Measurements from ENCODE around the gene SEL1L. TPM values are rescaled to one million over a fixed set of nuclear protein-coding genes. Genes with fewer than 3 reads are reported as not detected.
A peak's percentile ranks its signal among the peaks of the same experiment; 100 is the strongest.

The SEL1L gene
- total RNA-seq, result 10 to 100 TPM; 46.4 to 55.4 TPM

DNA sequence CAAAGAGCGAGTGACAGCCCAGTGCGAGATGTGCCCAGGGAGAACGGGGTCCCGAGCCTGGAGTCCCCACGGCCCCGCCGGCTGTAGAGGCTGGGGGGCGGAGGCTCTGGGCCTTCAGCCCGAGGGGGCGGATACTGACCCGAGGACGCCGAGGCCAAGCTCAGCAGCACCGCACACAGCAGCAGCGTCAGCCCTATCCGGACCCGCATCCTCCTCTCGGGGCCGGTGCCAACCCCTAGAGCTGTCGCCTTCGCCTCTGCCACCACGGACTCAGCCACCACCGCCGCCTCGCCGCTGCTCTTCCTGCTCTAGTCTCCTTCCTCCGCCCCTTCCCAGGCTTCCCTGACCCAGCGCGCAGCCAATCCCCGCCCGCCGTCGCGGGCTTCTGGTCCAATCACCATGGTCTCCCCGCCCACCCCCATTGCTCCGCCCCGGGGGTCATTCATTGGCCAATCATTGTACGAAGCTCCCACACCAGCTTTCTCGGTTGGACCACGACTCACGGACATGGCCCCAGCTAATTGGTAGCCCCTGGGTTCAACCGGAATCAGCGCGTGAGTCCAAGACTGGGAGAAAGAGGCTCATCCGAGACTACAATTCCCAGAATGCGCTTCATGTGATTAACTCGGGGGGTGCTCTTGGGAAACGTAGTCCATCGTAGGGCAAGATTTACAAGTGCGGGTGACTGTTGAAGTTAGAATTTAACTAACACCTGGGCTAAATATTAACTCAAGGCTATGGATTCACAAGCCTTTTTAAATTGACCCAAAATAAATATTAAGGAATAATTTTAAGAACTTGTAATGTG lies at the start of gene SEL1L:
SEL1L (minus strand) TSS at position 318 of the 808 bp plus-strand sequence; CDS start at position 209, 109 bp downstream.
- POLR2A ChIA-PET, result interaction anchor here (0.9 to 1.9 kb wide), 3 partner anchors 10 to 66 kb away, joined by 4 to 6 read pairs (median 4); no protein-coding TSS in a partner anchor
- intact Hi-C loops (cut with micrococcal nuclease), result loop anchor here (5.0 kb wide), 1 partner anchor 61 kb away; no protein-coding TSS in a partner anchor
- DNase-seq, result peak; percentile 100
- TF ChIP-seq, protein P1, sequence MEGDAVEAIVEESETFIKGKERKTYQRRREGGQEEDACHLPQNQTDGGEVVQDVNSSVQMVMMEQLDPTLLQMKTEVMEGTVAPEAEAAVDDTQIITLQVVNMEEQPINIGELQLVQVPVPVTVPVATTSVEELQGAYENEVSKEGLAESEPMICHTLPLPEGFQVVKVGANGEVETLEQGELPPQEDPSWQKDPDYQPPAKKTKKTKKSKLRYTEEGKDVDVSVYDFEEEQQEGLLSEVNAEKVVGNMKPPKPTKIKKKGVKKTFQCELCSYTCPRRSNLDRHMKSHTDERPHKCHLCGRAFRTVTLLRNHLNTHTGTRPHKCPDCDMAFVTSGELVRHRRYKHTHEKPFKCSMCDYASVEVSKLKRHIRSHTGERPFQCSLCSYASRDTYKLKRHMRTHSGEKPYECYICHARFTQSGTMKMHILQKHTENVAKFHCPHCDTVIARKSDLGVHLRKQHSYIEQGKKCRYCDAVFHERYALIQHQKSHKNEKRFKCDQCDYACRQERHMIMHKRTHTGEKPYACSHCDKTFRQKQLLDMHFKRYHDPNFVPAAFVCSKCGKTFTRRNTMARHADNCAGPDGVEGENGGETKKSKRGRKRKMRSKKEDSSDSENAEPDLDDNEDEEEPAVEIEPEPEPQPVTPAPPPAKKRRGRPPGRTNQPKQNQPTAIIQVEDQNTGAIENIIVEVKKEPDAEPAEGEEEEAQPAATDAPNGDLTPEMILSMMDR (IDR thresholded peaks at IDR 0.05), result no peak
- CTCF ChIA-PET, result interaction anchor here (0.9 kb wide), 1 partner anchor 69 kb away, joined by 4 read pairs; no protein-coding TSS in a partner anchor
- ATAC-seq, result peak; percentile 97
- Mint-ChIP-seq H3K9me3 (no peaks in the 10 kb centered on the region), H3K4me3 (peak within 1 kb of the TSS; percentile 95), H3K27ac (peak within 1 kb of the TSS; percentile 85), H3K4me1 (ENCODE audit: low read depth) (peaks cover 51% of the 10 kb centered on the region), H3K36me3 (ENCODE audit: low read depth) (no peaks in the 10 kb centered on the region), H3K27me3 (no peaks in the 10 kb centered on the region)

DNA sequence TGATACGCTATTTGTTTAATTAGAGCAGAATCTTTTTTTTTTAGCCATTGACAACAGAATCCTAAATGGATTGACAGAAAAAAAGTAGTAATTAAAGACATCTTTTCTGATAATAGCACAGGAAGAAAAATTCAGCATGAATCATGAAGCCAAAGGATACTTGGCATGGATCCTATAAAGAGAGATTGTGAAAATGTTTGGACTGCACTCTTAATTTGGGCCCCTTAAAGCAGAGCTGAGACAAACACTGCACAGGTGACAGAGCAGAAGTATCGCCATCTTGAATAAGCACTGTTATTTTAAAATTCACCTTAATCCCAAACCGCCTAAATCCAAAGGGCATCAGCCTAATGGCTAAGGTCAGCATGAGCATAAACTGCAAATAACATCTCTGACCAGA lies 48.8 kb upstream of the SEL1L start:
- intact Hi-C loops (cut with micrococcal nuclease), result no loop called here
- Mint-ChIP-seq H3K9me3 (peaks cover 4% of the 10 kb centered on the region), H3K36me3 (ENCODE audit: low read depth) (no peaks in the 10 kb centered on the region), H3K27ac (no peak overlapping the region), H3K4me1 (ENCODE audit: low read depth) (no peaks in the 10 kb centered on the region), H3K4me3 (no peak overlapping the region), H3K27me3 (peaks cover 12% of the 10 kb centered on the region)
- no peak for DNase-seq
- POLR2A ChIA-PET, result no interaction called here
- CTCF ChIA-PET, result no interaction called here
- no peak for ATAC-seq
- TF ChIP-seq, protein P1 (IDR thresholded peaks at IDR 0.05), result no peak

DNA sequence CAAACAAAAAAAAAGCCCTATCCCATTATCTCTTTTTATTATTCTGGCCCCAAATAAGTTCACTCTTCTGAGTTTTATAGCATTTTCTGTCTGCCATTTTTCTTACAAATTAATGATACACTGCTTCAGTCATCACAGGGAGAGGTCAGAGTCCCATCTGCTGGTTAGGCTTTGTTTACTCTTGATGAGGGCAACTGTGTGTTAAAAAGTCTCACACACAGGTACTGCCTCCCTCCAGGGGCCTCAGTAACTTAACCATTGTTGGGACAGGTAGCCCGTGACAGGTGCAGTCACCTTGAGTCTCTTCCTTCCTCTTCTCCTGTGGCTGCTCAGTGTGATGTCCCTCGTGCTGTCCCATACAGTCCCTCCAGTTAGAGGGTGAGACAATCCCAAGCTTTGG lies 45.5 kb upstream of the SEL1L start:
- Mint-ChIP-seq H3K4me3 (no peak overlapping the region), H3K27ac (no peak overlapping the region), H3K27me3 (peaks cover 22% of the 10 kb centered on the region), H3K4me1 (ENCODE audit: low read depth) (no peaks in the 10 kb centered on the region), H3K36me3 (ENCODE audit: low read depth) (no peaks in the 10 kb centered on the region), H3K9me3 (peaks cover 4% of the 10 kb centered on the region)
- intact Hi-C loops (cut with micrococcal nuclease), result no loop called here
- CTCF ChIA-PET, result no interaction called here
- ATAC-seq (no peak), DNase-seq (no peak)
- TF ChIP-seq, protein P1 (IDR thresholded peaks at IDR 0.05), result no peak
- POLR2A ChIA-PET, result no interaction called here

DNA sequence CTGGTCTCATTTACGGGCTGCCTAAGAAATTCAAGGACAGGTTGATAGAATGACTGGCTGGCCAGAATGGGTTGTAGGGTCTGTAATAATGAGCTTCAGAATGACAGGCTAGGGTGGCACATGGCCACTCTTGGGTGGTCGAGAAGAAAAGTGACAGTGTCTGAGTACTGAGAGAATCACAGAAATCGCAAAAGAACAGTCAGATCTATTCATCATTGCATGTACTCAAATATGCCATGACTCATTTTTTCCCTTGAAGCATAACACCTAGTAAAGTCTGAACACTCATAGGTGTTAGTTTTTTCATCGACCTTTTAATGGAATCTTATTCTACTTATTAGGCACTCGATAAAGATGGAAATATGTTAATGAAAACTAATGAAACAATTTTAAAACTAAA lies 37.8 kb upstream of the SEL1L start:
- intact Hi-C loops (cut with micrococcal nuclease), result no loop called here
- no peak for DNase-seq
- H3K4me1 Mint-ChIP-seq (ENCODE audit: low read depth), result peaks cover 2% of the 10 kb centered on the region
- H3K27ac Mint-ChIP-seq, result no peak overlapping the region
- no peak overlapping the region for H3K4me3 Mint-ChIP-seq
- ChIA-PET POLR2A (no interaction called here), CTCF (no interaction called here)
- peak; percentile 61 for ATAC-seq
- no peaks in the 10 kb centered on the region for H3K9me3 Mint-ChIP-seq
- H3K36me3 Mint-ChIP-seq (ENCODE audit: low read depth), result no peaks in the 10 kb centered on the region
- peaks cover 15% of the 10 kb centered on the region for H3K27me3 Mint-ChIP-seq
- TF ChIP-seq, protein P1 (IDR thresholded peaks at IDR 0.05), result no peak

DNA sequence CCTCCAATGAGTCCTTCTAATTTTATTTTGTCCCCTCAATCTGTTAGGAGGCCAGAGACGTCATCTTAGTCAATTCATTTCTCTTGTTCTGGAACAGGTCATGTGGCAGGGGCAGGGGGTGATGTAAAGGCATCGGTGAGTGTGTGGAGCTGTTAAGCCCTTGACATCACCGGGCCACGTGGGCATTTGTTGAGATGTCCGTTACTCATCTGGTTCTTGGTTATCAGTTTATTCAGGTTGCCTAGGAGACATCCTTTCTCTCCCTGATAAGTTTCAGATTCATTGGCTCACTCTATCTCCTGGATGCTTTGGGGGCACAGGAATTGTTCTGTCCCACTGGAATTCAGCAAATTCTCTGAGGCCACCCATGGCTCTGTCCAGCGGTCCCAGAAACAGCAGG lies 33.6 kb upstream of the SEL1L start:
- no peak for DNase-seq
- CTCF ChIA-PET, result no interaction called here
- H3K9me3 Mint-ChIP-seq, result no peaks in the 10 kb centered on the region
- intact Hi-C loops (cut with micrococcal nuclease), result no loop called here
- no peak overlapping the region for H3K27ac Mint-ChIP-seq
- POLR2A ChIA-PET, result no interaction called here
- H3K4me3 Mint-ChIP-seq, result no peak overlapping the region
- H3K36me3 Mint-ChIP-seq (ENCODE audit: low read depth), result no peaks in the 10 kb centered on the region
- H3K4me1 Mint-ChIP-seq (ENCODE audit: low read depth), result peaks cover 2% of the 10 kb centered on the region
- peaks cover 12% of the 10 kb centered on the region for H3K27me3 Mint-ChIP-seq
- ATAC-seq, result no peak
- TF ChIP-seq, protein P1 (IDR thresholded peaks at IDR 0.05), result no peak

All from activated CD8-positive, alpha-beta T cell treated with anti-CD3 and anti-CD28 coated beads for 36 hours (primary cell).